Brain microvascular endothelial cell (primary cell): ENCODE data around the gene ST6GALNAC4.

ENCODE experiments used
- DNase-seq: peaks from one replicate; pipeline ENCODE4 v3.0.0-alpha.2; 2020
- H3K27ac ChIP-seq: fragments of 250-450 bp; sonication (Bioruptor Pico); 2 replicates; pipeline ENCODE4 v1.5.1; 2020; ENCODE audit warnings: mild to moderate bottlenecking, moderate library complexity
- H3K27me3 ChIP-seq: fragments of 250-450 bp; sonication (Bioruptor Pico); replicated peaks from 2 replicates; pipeline ENCODE4 v1.5.1; 2020; ENCODE audit warnings: mild to moderate bottlenecking
- H3K36me3 ChIP-seq: fragments of 250-450 bp; sonication (Bioruptor Pico); replicated peaks from 2 replicates; pipeline ENCODE4 v1.5.1; 2020; ENCODE audit warnings: mild to moderate bottlenecking
- H3K4me3 ChIP-seq: 2 replicates; pipeline ENCODE4 v1.5.1; 2011; ENCODE audit warnings: low read depth, mild to moderate bottlenecking, control low read depth, low read length, moderate library complexity
- CTCF ChIP-seq: IDR thresholded peaks from 2 replicates; pipeline ENCODE4 v1.5.1; 2011; ENCODE audit warnings: low read depth, mild to moderate bottlenecking, moderate library complexity, low read length, control low read depth, inconsistent platforms; ENCODE audit errors: missing control alignments
- in situ Hi-C: cut with HindIII; loops from 2 replicates; pipeline ENCODE4 v1.10.0; 2017; ENCODE audit warnings: low sequenced_read_pairs, low pct_ligation_motif_present

Gene ST6GALNAC4

GRCh38 chr9:127949827-127950512 is 33.1 kb upstream of the ST6GALNAC4 start:
- TF ChIP-seq CTCF: no peak
- no peak overlapping the region for H3K4me3 ChIP-seq
- no peak for DNase-seq
- no peaks in the 10 kb centered on the region for H3K27me3 ChIP-seq
- H3K36me3 ChIP-seq: no peaks in the 10 kb centered on the region
- in situ Hi-C loops: no loop called here
- no peak overlapping the region for H3K27ac ChIP-seq

GRCh38 chr9:127947841-127948710 is 31.2 kb upstream of the ST6GALNAC4 start:
- no peak for DNase-seq
- H3K27me3 ChIP-seq: no peaks in the 10 kb centered on the region
- in situ Hi-C loops: no loop called here
- H3K36me3 ChIP-seq: no peaks in the 10 kb centered on the region
- no peak overlapping the region for H3K27ac ChIP-seq
- no peak overlapping the region for H3K4me3 ChIP-seq
- TF ChIP-seq CTCF: no peak

- H3K4me3 ChIP-seq: no peak overlapping the region
- H3K36me3 ChIP-seq: no peaks in the 10 kb centered on the region
- no peak for TF ChIP-seq CTCF
- in situ Hi-C loops: no loop called here
- no peak overlapping the region for H3K27ac ChIP-seq
- no peak for DNase-seq
- no peaks in the 10 kb centered on the region for H3K27me3 ChIP-seq
Observed at GRCh38 chr9:127946728-127947127, 29.9 kb upstream of the ST6GALNAC4 start.

- TF ChIP-seq CTCF: no peak
- DNase-seq: no peak
- Histone ChIP-seq H3K27me3 (no peaks in the 10 kb centered on the region), H3K36me3 (no peaks in the 10 kb centered on the region), H3K4me3 (no peak overlapping the region), H3K27ac (no peak overlapping the region)
- in situ Hi-C loops: no loop called here
Observed at GRCh38 chr9:127945942-127946341, 29.1 kb upstream of the ST6GALNAC4 start.

GRCh38 chr9:127945338-127945737 is 28.5 kb upstream of the ST6GALNAC4 start:
- Histone ChIP-seq H3K27ac (no peak overlapping the region), H3K36me3 (no peaks in the 10 kb centered on the region), H3K27me3 (no peaks in the 10 kb centered on the region), H3K4me3 (no peak overlapping the region)
- TF ChIP-seq CTCF: no peak
- no peak for DNase-seq
- in situ Hi-C loops: no loop called here
